Measurements from ENCODE around the gene KIT. TPM values are rescaled to one million over a fixed set of nuclear protein-coding genes. Genes with fewer than 3 reads are reported as not detected.

Gene KIT
- polyA plus RNA-seq, 1 donor (not counting 4 experiments of a cell fraction or from before 2014, with no cell fraction given): 0.01 TPM

DNA sequence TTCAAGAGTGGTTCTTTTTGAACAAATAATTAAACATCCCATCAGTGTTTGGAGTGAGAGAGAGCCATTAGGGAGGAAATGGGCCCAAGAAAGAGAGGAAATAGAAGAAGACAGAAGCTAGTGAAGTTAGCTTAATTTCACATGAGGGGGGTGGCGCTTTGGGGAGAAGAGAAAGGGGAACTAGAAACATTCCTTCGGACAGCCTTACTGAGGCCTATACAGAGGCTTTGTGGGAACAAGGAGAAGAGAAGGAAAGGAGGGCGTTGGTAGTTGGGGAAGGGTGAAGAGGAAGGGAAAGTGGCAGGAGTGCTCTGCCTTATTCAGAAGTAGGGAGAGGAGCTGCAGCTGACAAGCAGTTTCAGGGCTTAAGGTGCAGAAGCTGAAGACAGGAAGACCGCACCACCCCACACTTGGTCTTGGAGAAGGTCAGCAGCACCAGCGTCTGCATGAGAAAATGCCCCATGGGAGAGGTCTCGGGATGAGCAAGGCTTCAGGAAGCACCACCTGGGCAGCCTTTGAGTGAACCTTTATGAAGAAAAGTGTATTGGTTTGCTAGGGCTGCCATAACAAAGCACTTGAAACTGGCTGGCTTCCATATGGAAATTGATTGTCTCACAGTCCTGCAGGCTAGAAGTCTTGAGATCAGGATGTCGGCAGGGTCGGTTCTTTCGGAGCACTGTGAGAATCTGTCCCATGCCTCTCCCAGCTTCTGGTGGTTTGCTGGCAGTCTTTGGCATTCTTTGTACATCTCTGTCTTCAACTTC is 85.1 kb downstream of the KIT start:
- DNase-seq (ENCODE audit: low read depth, low spot score) (no peak), FAIRE-seq (no peak)
- no peaks in the 10 kb centered on the region for H3K36me3 ChIP-seq (ENCODE audit: control insufficient read depth in 2 of 2, extremely low read depth in 1 of 2, insufficient read depth in 2 of 2, low read length in 2 of 2)
- H3K27me3 ChIP-seq (ENCODE audit: control insufficient read depth, extremely low read depth, insufficient read depth, low read length): no peaks in the 10 kb centered on the region
- H2AFZ ChIP-seq (ENCODE audit: control insufficient read depth, low read length): no peak overlapping the region
- dilution Hi-C loops (cut with MboI; ENCODE audit: extremely low pct_ligation_motif_present, low sequenced_read_pairs): no loop called here
- no peak overlapping the region for H3K27ac ChIP-seq (ENCODE audit: control insufficient read depth, insufficient read depth, low read length)
- peaks cover 10% of the 10 kb centered on the region for H3K4me1 ChIP-seq (ENCODE audit: control insufficient read depth, extremely low read depth, insufficient read depth, low read length)
- no peaks in the 10 kb centered on the region for H3K9me3 ChIP-seq (ENCODE audit: control insufficient read depth, low read depth, low read length)
- H4K20me1 ChIP-seq (ENCODE audit: control insufficient read depth, extremely low read depth, insufficient read depth, low read length): no peaks in the 10 kb centered on the region
- no peak overlapping the region for H3K4me3 ChIP-seq (ENCODE audit: control insufficient read depth in 2 of 3, extremely low read depth in 1 of 3, insufficient read depth in 2 of 3, low read depth in 1 of 3, low read length in 3 of 3)
- no peaks in the 10 kb centered on the region for H3K79me2 ChIP-seq (ENCODE audit: control insufficient read depth, insufficient read depth, low read length)
- no peak for TF ChIP-seq EZH2 (IDR thresholded peaks at IDR 0.05; ENCODE audit: low read length)
- TF ChIP-seq, protein P1, sequence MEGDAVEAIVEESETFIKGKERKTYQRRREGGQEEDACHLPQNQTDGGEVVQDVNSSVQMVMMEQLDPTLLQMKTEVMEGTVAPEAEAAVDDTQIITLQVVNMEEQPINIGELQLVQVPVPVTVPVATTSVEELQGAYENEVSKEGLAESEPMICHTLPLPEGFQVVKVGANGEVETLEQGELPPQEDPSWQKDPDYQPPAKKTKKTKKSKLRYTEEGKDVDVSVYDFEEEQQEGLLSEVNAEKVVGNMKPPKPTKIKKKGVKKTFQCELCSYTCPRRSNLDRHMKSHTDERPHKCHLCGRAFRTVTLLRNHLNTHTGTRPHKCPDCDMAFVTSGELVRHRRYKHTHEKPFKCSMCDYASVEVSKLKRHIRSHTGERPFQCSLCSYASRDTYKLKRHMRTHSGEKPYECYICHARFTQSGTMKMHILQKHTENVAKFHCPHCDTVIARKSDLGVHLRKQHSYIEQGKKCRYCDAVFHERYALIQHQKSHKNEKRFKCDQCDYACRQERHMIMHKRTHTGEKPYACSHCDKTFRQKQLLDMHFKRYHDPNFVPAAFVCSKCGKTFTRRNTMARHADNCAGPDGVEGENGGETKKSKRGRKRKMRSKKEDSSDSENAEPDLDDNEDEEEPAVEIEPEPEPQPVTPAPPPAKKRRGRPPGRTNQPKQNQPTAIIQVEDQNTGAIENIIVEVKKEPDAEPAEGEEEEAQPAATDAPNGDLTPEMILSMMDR (optimal IDR thresholded peaks at IDR 0.05 in 1 of 3, IDR thresholded peaks at IDR 0.05 in 1 of 3, conservative IDR thresholded peaks at IDR 0.05 in 1 of 3; ENCODE audit: extremely low read depth in 1 of 3, insufficient read depth in 2 of 3, low read length in 3 of 3): no peak
- H3K4me2 ChIP-seq (ENCODE audit: control insufficient read depth, extremely low read depth, insufficient read depth, low read depth, low read length): no peak overlapping the region
- H3K9me1 ChIP-seq (ENCODE audit: control insufficient read depth, extremely low read depth, insufficient read depth, low read length): no peaks in the 10 kb centered on the region
- no peak overlapping the region for H3K9ac ChIP-seq (ENCODE audit: control insufficient read depth, extremely low read depth, insufficient read depth, low read length)

DNA sequence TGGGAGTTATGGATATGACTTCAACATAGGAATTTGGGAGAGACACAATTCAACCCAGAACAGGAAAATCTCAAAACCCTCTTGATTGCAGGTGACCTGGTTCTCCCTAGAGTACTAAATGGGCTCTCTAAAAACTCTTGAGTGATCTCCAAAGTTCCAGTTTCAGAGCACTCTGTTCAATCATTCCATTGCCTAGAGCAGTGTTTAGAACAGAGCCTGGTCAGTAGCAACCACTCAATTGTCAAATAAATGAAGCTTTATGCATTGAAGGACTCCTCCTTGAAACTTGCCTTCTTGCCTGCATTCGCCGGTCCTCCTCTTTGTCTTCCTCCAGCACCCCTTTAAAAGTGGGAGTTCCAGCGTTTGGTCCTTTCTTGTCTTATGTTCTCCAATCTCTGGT is 85.8 kb downstream of the KIT start:
- FAIRE-seq (no peak), DNase-seq (ENCODE audit: low read depth, low spot score) (no peak)
- TF ChIP-seq EZH2 (IDR thresholded peaks at IDR 0.05; ENCODE audit: low read length): no peak
- TF ChIP-seq, protein P1 (optimal IDR thresholded peaks at IDR 0.05 in 1 of 3, IDR thresholded peaks at IDR 0.05 in 1 of 3, conservative IDR thresholded peaks at IDR 0.05 in 1 of 3; ENCODE audit: extremely low read depth in 1 of 3, insufficient read depth in 2 of 3, low read length in 3 of 3): no peak
- Histone ChIP-seq H3K9ac (ENCODE audit: control insufficient read depth, extremely low read depth, insufficient read depth, low read length) (no peak overlapping the region), H3K79me2 (ENCODE audit: control insufficient read depth, insufficient read depth, low read length) (no peaks in the 10 kb centered on the region), H3K9me3 (ENCODE audit: control insufficient read depth, low read depth, low read length) (no peaks in the 10 kb centered on the region), H3K27me3 (ENCODE audit: control insufficient read depth, extremely low read depth, insufficient read depth, low read length) (no peaks in the 10 kb centered on the region), H3K27ac (ENCODE audit: control insufficient read depth, insufficient read depth, low read length) (no peak overlapping the region), H3K4me1 (ENCODE audit: control insufficient read depth, extremely low read depth, insufficient read depth, low read length) (peaks cover 10% of the 10 kb centered on the region), H3K4me3 (ENCODE audit: control insufficient read depth in 2 of 3, extremely low read depth in 1 of 3, insufficient read depth in 2 of 3, low read depth in 1 of 3, low read length in 3 of 3) (no peak overlapping the region), H3K4me2 (ENCODE audit: control insufficient read depth, extremely low read depth, insufficient read depth, low read depth, low read length) (no peak overlapping the region), H3K36me3 (ENCODE audit: control insufficient read depth in 2 of 2, extremely low read depth in 1 of 2, insufficient read depth in 2 of 2, low read length in 2 of 2) (no peaks in the 10 kb centered on the region), H4K20me1 (ENCODE audit: control insufficient read depth, extremely low read depth, insufficient read depth, low read length) (no peaks in the 10 kb centered on the region), H3K9me1 (ENCODE audit: control insufficient read depth, extremely low read depth, insufficient read depth, low read length) (no peaks in the 10 kb centered on the region), H2AFZ (ENCODE audit: control insufficient read depth, low read length) (no peak overlapping the region)
- dilution Hi-C loops (cut with MboI; ENCODE audit: extremely low pct_ligation_motif_present, low sequenced_read_pairs): no loop called here

Measured in keratinocyte (primary cell).